ENCODE measurements around the gene SMIM17. TPM values are rescaled to one million over a fixed set of nuclear protein-coding genes. Genes with fewer than 3 reads are reported as not detected.
A peak's percentile ranks its signal among the peaks of the same experiment; 100 is the strongest.

Gene SMIM17
- total RNA-seq, 4 donors from 2014 or later = not detected

DNA sequence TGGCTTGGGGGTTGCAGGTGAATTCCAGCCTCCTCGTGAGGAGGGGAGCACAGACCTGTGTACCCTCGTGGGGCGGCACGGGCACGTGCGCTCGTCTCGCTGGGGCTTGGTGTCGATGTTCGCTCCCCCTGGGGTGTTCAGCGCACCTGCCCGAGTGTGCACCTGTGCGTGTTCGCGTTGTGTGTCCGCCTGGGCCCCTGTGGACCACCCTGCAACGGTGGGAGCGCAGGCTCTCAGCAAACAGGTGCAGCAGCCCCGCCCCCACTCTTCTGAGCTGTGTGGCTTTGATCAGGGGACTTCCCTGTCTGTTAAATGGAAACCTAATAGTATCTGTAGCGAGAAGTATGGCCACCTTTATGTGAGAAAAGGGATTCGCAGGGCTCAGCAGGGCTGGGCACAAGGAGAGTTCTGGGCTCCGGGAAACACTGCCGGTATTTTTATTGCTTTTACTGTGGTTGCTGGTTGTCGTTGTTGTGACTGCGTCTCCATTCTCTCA, 549 bp downstream of the SMIM17 start:
- no peaks in the 10 kb centered on the region for H3K4me1 ChIP-seq
- WGBS, 2 donors = 13% methylated on average over 7 to 12 of the region's 25 CpGs
- intact Hi-C loops (cut with DNase I) = no loop called here
- H3K27me3 ChIP-seq = peaks cover 12% of the 10 kb centered on the region
- DNase-seq = no peak
- H3K27ac ChIP-seq = no peak overlapping the region
- no peaks in the 10 kb centered on the region for H3K9me3 ChIP-seq
- no peak for TF ChIP-seq POLR2A (IDR thresholded peaks at IDR 0.05)
- TF ChIP-seq, protein P1, sequence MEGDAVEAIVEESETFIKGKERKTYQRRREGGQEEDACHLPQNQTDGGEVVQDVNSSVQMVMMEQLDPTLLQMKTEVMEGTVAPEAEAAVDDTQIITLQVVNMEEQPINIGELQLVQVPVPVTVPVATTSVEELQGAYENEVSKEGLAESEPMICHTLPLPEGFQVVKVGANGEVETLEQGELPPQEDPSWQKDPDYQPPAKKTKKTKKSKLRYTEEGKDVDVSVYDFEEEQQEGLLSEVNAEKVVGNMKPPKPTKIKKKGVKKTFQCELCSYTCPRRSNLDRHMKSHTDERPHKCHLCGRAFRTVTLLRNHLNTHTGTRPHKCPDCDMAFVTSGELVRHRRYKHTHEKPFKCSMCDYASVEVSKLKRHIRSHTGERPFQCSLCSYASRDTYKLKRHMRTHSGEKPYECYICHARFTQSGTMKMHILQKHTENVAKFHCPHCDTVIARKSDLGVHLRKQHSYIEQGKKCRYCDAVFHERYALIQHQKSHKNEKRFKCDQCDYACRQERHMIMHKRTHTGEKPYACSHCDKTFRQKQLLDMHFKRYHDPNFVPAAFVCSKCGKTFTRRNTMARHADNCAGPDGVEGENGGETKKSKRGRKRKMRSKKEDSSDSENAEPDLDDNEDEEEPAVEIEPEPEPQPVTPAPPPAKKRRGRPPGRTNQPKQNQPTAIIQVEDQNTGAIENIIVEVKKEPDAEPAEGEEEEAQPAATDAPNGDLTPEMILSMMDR (IDR thresholded peaks at IDR 0.05) = no peak
- no peaks in the 10 kb centered on the region for H3K36me3 ChIP-seq
- no peak overlapping the region for H3K4me3 ChIP-seq (replicated peaks in 1 of 3)

DNA sequence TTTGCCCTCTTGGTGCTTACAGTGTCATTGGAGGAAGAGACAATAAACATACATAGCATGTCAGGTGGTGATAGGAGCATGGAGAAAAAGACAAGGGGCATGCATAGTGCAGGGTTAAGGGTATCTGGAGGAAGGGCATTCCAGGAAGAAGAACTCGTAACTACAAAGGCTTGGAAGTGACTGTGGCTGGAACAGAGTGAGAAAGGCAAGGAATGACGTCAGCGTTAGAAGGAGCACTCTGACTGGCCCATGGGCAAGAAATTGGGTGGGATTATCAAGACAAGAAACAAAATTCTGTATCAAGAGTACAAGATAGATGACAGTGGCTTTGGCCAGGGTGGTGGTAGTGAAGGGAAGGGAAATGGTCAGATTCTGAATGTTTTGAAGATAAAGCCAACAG, 11.2 kb downstream of the SMIM17 start:
- H3K4me3 ChIP-seq (replicated peaks in 1 of 3) = no peak overlapping the region
- H3K27ac ChIP-seq = no peak overlapping the region
- WGBS, 2 donors = 72 to 78% methylated on average over 3 of the region's 3 CpGs
- H3K36me3 ChIP-seq = no peaks in the 10 kb centered on the region
- intact Hi-C loops (cut with DNase I) = no loop called here
- no peaks in the 10 kb centered on the region for H3K4me1 ChIP-seq
- DNase-seq = no peak
- no peaks in the 10 kb centered on the region for H3K9me3 ChIP-seq
- no peaks in the 10 kb centered on the region for H3K27me3 ChIP-seq
- TF ChIP-seq, protein P1 (IDR thresholded peaks at IDR 0.05) = no peak
- TF ChIP-seq POLR2A (IDR thresholded peaks at IDR 0.05) = no peak

DNA sequence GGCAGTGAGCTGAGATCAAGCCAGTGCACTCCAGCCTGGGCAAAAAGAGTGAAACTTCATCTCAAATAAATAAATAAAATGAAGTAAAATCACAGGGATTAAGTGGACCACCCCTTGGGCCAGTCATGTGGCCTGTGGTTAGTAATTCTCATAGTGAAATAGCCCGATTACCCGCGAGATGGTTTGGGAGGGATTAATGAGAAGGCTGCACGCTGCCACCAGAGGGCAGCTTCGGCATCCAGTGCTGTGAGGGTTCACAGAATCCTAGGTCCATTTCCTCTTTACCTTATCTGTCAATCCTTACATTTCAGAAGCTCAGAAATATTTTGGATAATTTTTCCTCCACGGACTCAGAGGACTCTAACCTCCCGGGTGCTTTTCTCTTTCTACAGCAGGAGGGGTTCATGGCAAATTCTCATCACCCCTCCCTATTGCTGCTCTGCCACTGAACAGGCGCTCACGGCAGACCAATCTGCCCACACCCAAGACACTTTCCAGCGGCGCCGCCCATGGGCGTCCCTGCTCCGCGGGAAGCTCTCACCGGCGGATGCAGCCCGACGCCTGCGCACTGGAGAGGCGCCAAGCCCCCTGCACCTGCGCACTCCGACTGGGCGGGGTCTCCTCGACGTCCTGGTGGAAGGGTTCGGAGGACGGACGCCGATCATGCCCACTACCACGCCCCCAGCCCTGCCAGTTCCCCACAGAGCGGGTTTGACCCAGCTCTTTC, 17.6 kb downstream of the SMIM17 start:
- Histone ChIP-seq H3K9me3 (no peaks in the 10 kb centered on the region), H3K27ac (no peak overlapping the region), H3K27me3 (no peaks in the 10 kb centered on the region), H3K4me1 (no peaks in the 10 kb centered on the region), H3K4me3 (replicated peaks in 1 of 3) (no peak overlapping the region), H3K36me3 (peaks cover 0 to 15% of the 10 kb centered on the region in 2 donors)
- TF ChIP-seq POLR2A (IDR thresholded peaks at IDR 0.05) = no peak
- TF ChIP-seq, protein P1 (IDR thresholded peaks at IDR 0.05) = peak in 1 of 6 experiments; percentile 23
- WGBS, 2 donors = 16 to 17% methylated on average over 18 to 31 of the region's 32 CpGs
- intact Hi-C loops (cut with DNase I) = no loop called here
- DNase-seq = peak; percentile 52 to 64

DNA sequence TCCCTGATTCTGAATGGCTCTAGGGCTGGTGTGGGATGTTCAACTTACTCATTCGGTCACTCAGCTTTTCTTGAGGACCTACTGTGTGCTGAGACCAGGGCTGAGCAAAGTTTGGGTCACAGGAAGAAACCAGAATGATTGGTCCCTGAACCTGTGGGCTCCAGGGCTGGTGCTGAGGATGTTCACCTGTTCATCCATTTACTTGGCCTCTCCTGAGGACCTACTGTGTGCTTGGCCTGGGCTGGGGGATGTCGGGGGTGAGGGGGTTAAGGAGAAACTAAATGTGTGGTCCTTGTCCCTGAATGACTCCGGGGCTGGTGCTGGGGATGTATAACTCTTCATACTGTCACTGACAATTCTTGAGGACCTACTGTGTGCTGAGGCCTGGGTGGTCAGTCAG, 18.3 kb downstream of the SMIM17 start:
- no peak for DNase-seq
- Histone ChIP-seq H3K9me3 (no peaks in the 10 kb centered on the region), H3K4me3 (replicated peaks in 1 of 3) (no peak overlapping the region), H3K4me1 (no peaks in the 10 kb centered on the region), H3K27me3 (no peaks in the 10 kb centered on the region), H3K27ac (no peak overlapping the region), H3K36me3 (peaks cover 0 to 15% of the 10 kb centered on the region in 2 donors)
- TF ChIP-seq, protein P1 (IDR thresholded peaks at IDR 0.05) = no peak
- no peak for TF ChIP-seq POLR2A (IDR thresholded peaks at IDR 0.05)
- WGBS, 2 donors = 79 to 96% methylated on average over 2 to 3 of the region's 3 CpGs
- intact Hi-C loops (cut with DNase I) = no loop called here

DNA sequence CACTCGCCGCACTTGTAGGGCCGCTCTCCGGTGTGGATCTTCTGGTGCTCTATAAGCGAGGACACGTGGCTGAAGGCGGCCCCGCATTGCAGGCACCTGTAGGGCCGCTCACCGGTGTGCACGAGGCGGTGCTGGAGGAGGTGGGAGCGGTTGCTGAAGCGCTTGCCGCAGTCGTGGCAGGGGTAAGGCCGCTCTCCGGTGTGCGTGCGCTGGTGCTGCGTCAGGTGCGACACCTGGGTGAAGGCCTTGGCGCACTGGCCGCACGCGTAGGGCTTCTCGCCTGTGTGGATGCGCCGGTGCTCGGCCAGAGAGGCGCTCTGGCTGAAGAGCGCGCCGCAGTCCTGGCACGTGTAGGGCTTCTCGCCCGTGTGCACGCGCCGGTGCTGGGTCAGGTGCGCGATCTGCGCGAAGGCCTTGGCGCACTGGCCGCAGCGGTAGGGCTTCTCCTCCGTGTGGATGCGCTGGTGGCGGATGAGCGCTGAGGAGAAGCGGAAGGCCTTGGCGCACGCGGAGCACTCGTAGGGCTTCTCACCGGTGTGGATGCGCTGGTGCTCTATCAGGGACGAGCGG, 21.1 kb downstream of the SMIM17 start:
- Histone ChIP-seq H3K4me3 (replicated peaks in 1 of 3) (no peak overlapping the region), H3K4me1 (no peaks in the 10 kb centered on the region), H3K27ac (no peak overlapping the region), H3K9me3 (no peaks in the 10 kb centered on the region), H3K27me3 (no peaks in the 10 kb centered on the region), H3K36me3 (peaks cover 0 to 15% of the 10 kb centered on the region in 2 donors)
- DNase-seq = no peak
- 84 to 90% methylated on average over 48 to 58 of the region's 60 CpGs for WGBS, 2 donors
- intact Hi-C loops (cut with DNase I) = no loop called here
- TF ChIP-seq POLR2A (IDR thresholded peaks at IDR 0.05) = no peak
- TF ChIP-seq, protein P1 (IDR thresholded peaks at IDR 0.05) = no peak

Data from thyroid gland (tissue), 4 donors.